Measurements from ENCODE around the gene PROM2. TPM values are rescaled to one million over a fixed set of nuclear protein-coding genes. Genes with fewer than 3 reads are reported as not detected.
"Not testable (repeated sequence)": the region's sequence is repeated elsewhere in the genome, so short reads cannot be mapped to it uniquely, and the experiment has no call there.

PROM2 gene
- total and polyA plus RNA-seq, 10 of the 15 experiments (the other 5 are each of a cell fraction or from before 2014, with no cell fraction given): 0.01 to 0.04 TPM; not detected in 8

DNA sequence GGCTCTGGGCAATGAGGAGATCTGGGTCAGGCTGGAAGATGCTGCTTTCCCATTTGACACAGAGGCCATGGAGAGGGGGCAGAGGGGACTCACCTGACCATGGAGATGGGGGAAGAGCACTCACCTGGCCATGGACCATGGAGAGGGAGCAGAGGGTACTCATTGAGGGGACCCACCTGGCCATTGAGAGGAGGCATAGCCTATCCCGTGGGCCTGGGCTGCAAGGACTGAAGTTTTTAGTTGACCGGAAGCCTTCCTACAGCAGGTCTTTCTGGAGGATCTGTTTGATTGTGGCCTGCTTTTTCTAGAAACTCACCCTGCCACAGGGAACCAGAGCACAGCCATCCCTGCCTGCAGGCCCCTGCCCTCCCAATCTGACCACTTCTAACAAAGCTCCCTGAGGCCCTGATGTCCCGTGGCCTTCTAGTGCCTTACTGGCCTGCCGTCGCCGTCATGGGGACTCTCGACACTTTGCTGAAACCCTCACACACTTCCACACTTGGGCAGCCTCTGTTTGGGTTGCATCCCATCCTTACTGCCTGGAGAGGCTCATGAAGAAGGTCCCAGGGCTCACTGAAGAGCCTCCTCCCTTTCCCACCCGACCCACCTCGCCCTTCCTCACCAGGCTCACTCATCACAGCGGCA lies 5.1 kb upstream of the PROM2 start:
- no TSS peak for BruUV-seq (replicated peaks)

DNA sequence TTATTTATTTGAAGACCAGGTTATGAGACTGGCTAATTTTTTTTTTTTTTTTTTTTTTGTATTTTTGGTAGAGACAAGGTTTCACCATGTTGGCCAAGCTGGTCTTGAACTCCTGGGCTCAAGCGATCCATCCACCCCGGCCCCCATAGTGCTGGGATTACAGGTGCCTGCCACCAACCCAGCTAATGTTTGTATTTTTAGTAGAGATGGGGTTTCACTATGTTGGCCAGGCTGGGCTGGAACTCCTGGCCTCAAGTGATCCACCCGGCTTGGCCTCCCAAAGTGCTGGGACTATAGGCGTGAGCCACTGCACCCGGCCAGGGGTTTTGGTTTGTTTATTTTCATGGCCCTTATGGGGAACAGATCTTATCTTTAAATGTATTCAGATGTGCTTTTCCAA lies 4.5 kb upstream of the PROM2 start:
- RAD21 ChIA-PET (ENCODE audit: unreplicated experiment): interaction anchor here (0.6 kb wide), 1 partner anchor 144 kb away, joined by 3 read pairs; no protein-coding TSS in a partner anchor
- H3K9me3 ChIP-seq (replicated peaks; ENCODE audit: control insufficient read depth, insufficient read depth, low read length); FAIRE-seq; DNase-seq (ENCODE audit: low read depth, low spot score); H2AFZ ChIP-seq (ENCODE audit: control insufficient read depth, low read depth, low read length); intact Hi-C loops (cut with micrococcal nuclease; ENCODE audit: unreplicated experiment); H3K36me3 ChIP-seq (ENCODE audit: control insufficient read depth in 2 of 2, insufficient read depth in 2 of 2, low read length in 1 of 2); CTCF ChIA-PET; H3K27ac ChIP-seq (ENCODE audit: control insufficient read depth, insufficient read depth); in situ Hi-C loops (cut with MboI); H3K79me2 ChIP-seq (ENCODE audit: control insufficient read depth, insufficient read depth, low read length); H4K20me1 ChIP-seq (ENCODE audit: control insufficient read depth, insufficient read depth); BruUV-seq (replicated peaks); H3K4me2 ChIP-seq (ENCODE audit: control insufficient read depth, insufficient read depth); ATAC-seq; H3K4me1 ChIP-seq (ENCODE audit: control insufficient read depth, insufficient read depth, low read length); H3K9ac ChIP-seq (ENCODE audit: control insufficient read depth, insufficient read depth, low read length); POLR2A ChIA-PET; H3K4me3 ChIP-seq; H3K27me3 ChIP-seq (replicated peaks in 1 of 2; ENCODE audit: control insufficient read depth in 2 of 2, insufficient read depth in 2 of 2, low read length in 1 of 2); SMC1A ChIA-PET (ENCODE audit: uncharacterized antibody, unreplicated experiment): not testable (repeated sequence)
- WGBS (ENCODE audit: insufficient coverage, insufficient replicate concordance, low lambda C conversion rate, missing lambda C conversion rate): 66% methylated on average over 3 of the region's 5 CpGs

More for the DNA sequence above, 5.1 kb upstream of the PROM2 start:
- no peak overlapping the region for H3K4me3 ChIP-seq
- ChIA-PET RAD21 (ENCODE audit: unreplicated experiment) (no interaction called here), CTCF (no interaction called here), SMC1A (ENCODE audit: uncharacterized antibody, unreplicated experiment) (no interaction called here), POLR2A (no interaction called here)
- no peak for FAIRE-seq
- H3K36me3 ChIP-seq (ENCODE audit: control insufficient read depth in 2 of 2, insufficient read depth in 2 of 2, low read length in 1 of 2): no peaks in the 10 kb centered on the region
- H3K27ac ChIP-seq (ENCODE audit: control insufficient read depth, insufficient read depth): no peak overlapping the region
- no peaks in the 10 kb centered on the region for H3K79me2 ChIP-seq (ENCODE audit: control insufficient read depth, insufficient read depth, low read length)
- DNase-seq (ENCODE audit: low read depth, low spot score): no peak
- TF ChIP-seq MYC (IDR thresholded peaks at IDR 0.05; ENCODE audit: insufficient read depth, insufficient read length, insufficient replicate concordance, low read length, severe bottlenecking) (no peak), POLR2AphosphoS2 (IDR thresholded peaks at IDR 0.05; ENCODE audit: low read depth, low read length) (no peak), ATF3 (IDR thresholded peaks at IDR 0.05; ENCODE audit: borderline replicate concordance, extremely low read depth, low read depth, low read length) (no peak), SREBF1 (IDR thresholded peaks at IDR 0.05; ENCODE audit: low read length) (no peak), ETV6 (conservative IDR thresholded peaks at IDR 0.05 in 1 of 2, IDR thresholded peaks at IDR 0.05 in 1 of 2; ENCODE audit: borderline replicate concordance in 1 of 2, low read depth in 1 of 2) (no peak), BCLAF1 (IDR thresholded peaks at IDR 0.05) (no peak), PAX5 (IDR thresholded peaks at IDR 0.05; ENCODE audit: borderline replicate concordance, low read depth, low read length) (no peak)
- in situ Hi-C loops (cut with MboI) (no loop called here), intact Hi-C loops (cut with micrococcal nuclease; ENCODE audit: unreplicated experiment) (no loop called here)
- H3K9me3 ChIP-seq (replicated peaks; ENCODE audit: control insufficient read depth, insufficient read depth, low read length): no peaks in the 10 kb centered on the region
- peaks cover 0 to 1% of the 10 kb centered on the region in 2 experiments; a peak in 2 of 4 replicates for H3K27me3 ChIP-seq (replicated peaks in 1 of 2; ENCODE audit: control insufficient read depth in 2 of 2, insufficient read depth in 2 of 2, low read length in 1 of 2)
- H2AFZ ChIP-seq (ENCODE audit: control insufficient read depth, low read depth, low read length): no peak overlapping the region
- ATAC-seq: no peak
- no peaks in the 10 kb centered on the region for H3K4me1 ChIP-seq (ENCODE audit: control insufficient read depth, insufficient read depth, low read length)
- H3K4me2 ChIP-seq (ENCODE audit: control insufficient read depth, insufficient read depth): no peak overlapping the region
- 53% methylated on average over 10 of the region's 10 CpGs for WGBS (ENCODE audit: insufficient coverage, insufficient replicate concordance, low lambda C conversion rate, missing lambda C conversion rate)
- no peak overlapping the region for H3K9ac ChIP-seq (ENCODE audit: control insufficient read depth, insufficient read depth, low read length)
- H4K20me1 ChIP-seq (ENCODE audit: control insufficient read depth, insufficient read depth): no peaks in the 10 kb centered on the region
